Liver (tissue), 9 donors: Measurements from ENCODE around the gene PDLIM5. TPM values are rescaled to one million over a fixed set of nuclear protein-coding genes. Genes with fewer than 3 reads are reported as not detected.

Source experiments
- DNase-seq: peaks from one replicate; pipeline ENCODE4 v3.0.0-alpha.2; 2017; ENCODE audit warnings: low spot score
- H3K27ac ChIP-seq, 2 donors: one replicate each; pipeline ENCODE4 v1.7.0; 2013; ENCODE audit warnings: inconsistent platforms in 2 of 2, low read length in 2 of 2, control low read depth in 1 of 2, low read depth in 1 of 2, mild to moderate bottlenecking in 1 of 2
- H3K27me3 ChIP-seq, 4 donors: one replicate each; pipeline versions ENCODE4 v1.6.1 to v1.7.0; 2013; ENCODE audit warnings: low read length in 3 of 4, inconsistent platforms in 1 of 4, mild to moderate bottlenecking in 1 of 4, moderate library complexity in 1 of 4; ENCODE audit not compliant: control insufficient read depth in 4 of 4, insufficient read depth in 4 of 4
- H3K36me3 ChIP-seq, 4 donors: one replicate each; pipeline versions ENCODE4 v1.6.1 to v1.7.0; 2013; ENCODE audit warnings: low read length in 3 of 4, mild to moderate bottlenecking in 3 of 4, low read depth in 1 of 4, moderate library complexity in 1 of 4; ENCODE audit not compliant: control insufficient read depth in 4 of 4, insufficient read depth in 3 of 4
- H3K4me1 ChIP-seq, 4 donors: one replicate each; pipeline versions ENCODE4 v1.6.1 to v1.7.0; 2013; ENCODE audit warnings: low read length in 3 of 4, mild to moderate bottlenecking in 3 of 4, moderate library complexity in 1 of 4; ENCODE audit not compliant: control insufficient read depth in 4 of 4, insufficient read depth in 4 of 4
- H3K4me3 ChIP-seq, 3 donors: one replicate each; pipeline versions ENCODE4 v1.6.1 to v1.7.0; 2013; ENCODE audit warnings: low read length in 3 of 3, control low read depth in 1 of 3, low read depth in 1 of 3, mild to moderate bottlenecking in 1 of 3
- H3K9ac ChIP-seq, 2 donors: one replicate each; pipeline ENCODE4 v1.7.0; 2013; ENCODE audit warnings: low read length in 2 of 2, mild to moderate bottlenecking in 2 of 2, moderate library complexity in 2 of 2, control low read depth in 1 of 2, low read depth in 1 of 2
- H3K9me3 ChIP-seq, 4 donors: one replicate each; pipeline versions ENCODE4 v1.6.1 to v1.7.0; 2013; ENCODE audit warnings: low read length in 3 of 4; ENCODE audit not compliant: control insufficient read depth in 4 of 4
- CTCF ChIP-seq: fragments of 150-350 bp; IDR thresholded peaks from 2 replicates; pipeline ENCODE4 v1.5.1; 2017; ENCODE audit warnings: improper control_type of control experiment, low read depth, low read length; ENCODE audit not compliant: missing input control
- EGR1 ChIP-seq, 2 donors: IDR thresholded peaks; 2 replicates each; pipeline ENCODE4 v1.6.1; 2016 to 2018; ENCODE audit warnings: antibody characterized with exemption in 2 of 2, low read depth in 2 of 2
- FOXA1 ChIP-seq: IDR thresholded peaks from 2 replicates; pipeline ENCODE4 v1.6.1; 2016; ENCODE audit warnings: antibody characterized with exemption
- FOXA2 ChIP-seq: IDR thresholded peaks from 2 replicates; pipeline ENCODE4 v1.6.1; 2016; ENCODE audit warnings: antibody characterized with exemption
- GABPA ChIP-seq, 2 donors: IDR thresholded peaks in 1 of 2; conservative IDR thresholded peaks in 1 of 2; 2 replicates each; pipeline ENCODE4 v1.6.1; 2016; ENCODE audit warnings: antibody characterized with exemption in 2 of 2, mild to moderate bottlenecking in 1 of 2, moderate library complexity in 1 of 2
- HNF4A ChIP-seq, 2 donors: conservative IDR thresholded peaks; 2 replicates each; pipeline ENCODE4 v1.6.1; 2016; ENCODE audit warnings: antibody characterized with exemption in 2 of 2, mild to moderate bottlenecking in 2 of 2
- HNF4G ChIP-seq: IDR thresholded peaks from 2 replicates; pipeline ENCODE4 v1.6.1; 2016; ENCODE audit warnings: antibody characterized with exemption
- JUND ChIP-seq, 2 donors: IDR thresholded peaks; 2 replicates each; pipeline ENCODE4 v1.6.1; 2016; ENCODE audit warnings: antibody characterized with exemption in 2 of 2
- MAX ChIP-seq: IDR thresholded peaks from 2 replicates; pipeline ENCODE4 v1.6.1; 2016; ENCODE audit warnings: antibody characterized with exemption
- NR2F2 ChIP-seq: IDR thresholded peaks from 2 replicates; pipeline ENCODE4 v1.6.1; 2016; ENCODE audit warnings: antibody characterized with exemption
- RAD21 ChIP-seq, 2 donors: IDR thresholded peaks; 2 replicates each; pipeline ENCODE4 v1.6.1; 2016; ENCODE audit warnings: antibody characterized with exemption in 2 of 2, mild to moderate bottlenecking in 2 of 2
- REST ChIP-seq: IDR thresholded peaks from 2 replicates; pipeline ENCODE4 v1.6.1; 2016; ENCODE audit warnings: antibody characterized with exemption, mild to moderate bottlenecking
- RXRA ChIP-seq, 2 donors: IDR thresholded peaks; 2 replicates each; pipeline ENCODE4 v1.6.1; 2017 to 2018; ENCODE audit warnings: antibody characterized with exemption in 2 of 2, mild to moderate bottlenecking in 1 of 2
- SP1 ChIP-seq: IDR thresholded peaks from 2 replicates; pipeline ENCODE4 v1.6.1; 2018; ENCODE audit warnings: antibody characterized with exemption, mild to moderate bottlenecking
- TAF1 ChIP-seq: conservative IDR thresholded peaks from 2 replicates; pipeline ENCODE4 v1.6.1; 2016; ENCODE audit warnings: antibody characterized with exemption, mild to moderate bottlenecking
- YY1 ChIP-seq: IDR thresholded peaks from 2 replicates; pipeline ENCODE4 v1.6.1; 2016; ENCODE audit warnings: antibody characterized with exemption, mild to moderate bottlenecking
- ZBTB33 ChIP-seq: IDR thresholded peaks from 2 replicates; pipeline ENCODE4 v1.6.1; 2016; ENCODE audit warnings: antibody characterized with exemption
- WGBS: extraction: QIAGEN DNeasy Blood & Tissue Kit; methylation state at CpG from one replicate; pipeline ENCODE4 v1.1.7; 2013; 5-methylcytosine and 5-hydroxymethylcytosine counted together
- polyA plus RNA-seq, 2 donors: library from polyadenylated mRNA; stranded (reverse) in 1 of 2; unstranded in 1 of 2; fragments of 200-250 nt in 1 of 2; fragments of >200 nt in 1 of 2; fragmentation: Nextera tagmentation in 1 of 2; extraction: Ambion mirVana in 1 of 2; gene quantifications; one replicate each; pipeline versions ENCODE4 v1.2.1 to v1.2.3, GENCODE V29; 2013 to 2015
- total RNA-seq, 2 donors: library from RNA; depleted of rRNA; stranded (reverse); fragments of >200 nt; gene quantifications; one replicate each; pipeline ENCODE4 v1.2.3, GENCODE V29; 2014
- TF ChIP-seq, protein P1 (sequence below): IDR thresholded peaks from 2 replicates; pipeline ENCODE4 v1.6.1; 2016; ENCODE audit warnings: antibody characterized with exemption
- donor health status: healthy.
- donor health status: healthy.
- donor health status: healthy.
- donor health status: healthy.
- donor health status: healthy.

PDLIM5 gene
- total and polyA plus RNA-seq, 4 donors: 19.1 to 114 (median 67.8) TPM

GRCh38 chr4:94491322-94491721, 39.6 kb downstream of the PDLIM5 start:
- no peak for DNase-seq
- Histone ChIP-seq H3K4me1 (peaks cover 0 to 4% (median 0%) of the 10 kb centered on the region in 4 donors), H3K27ac (no peak overlapping the region), H3K9ac (no peak overlapping the region), H3K27me3 (no peaks in the 10 kb centered on the region), H3K4me3 (no peak overlapping the region), H3K36me3 (no peaks in the 10 kb centered on the region), H3K9me3 (no peaks in the 10 kb centered on the region)
- no peak for TF ChIP-seq EGR1 (IDR thresholded peaks at IDR 0.05; ENCODE audit: low read depth in 2 of 2)
- no peak for TF ChIP-seq RAD21 (IDR thresholded peaks at IDR 0.05)
- TF ChIP-seq HNF4A (conservative IDR thresholded peaks at IDR 0.05): no peak
- TF ChIP-seq ZBTB33: no peak
- no peak for TF ChIP-seq CTCF
- no peak for TF ChIP-seq YY1
- no peak for TF ChIP-seq GABPA (IDR thresholded peaks at IDR 0.05 in 1 of 2, conservative IDR thresholded peaks at IDR 0.05 in 1 of 2)
- TF ChIP-seq SP1: no peak
- no peak for TF ChIP-seq FOXA2
- no peak for TF ChIP-seq JUND (IDR thresholded peaks at IDR 0.05)
- TF ChIP-seq TAF1: no peak
- WGBS: 80% methylated on average over 2 of the region's 2 CpGs

GRCh38 chr4:94495408-94495807, 43.7 kb downstream of the PDLIM5 start:
- WGBS: 97% methylated on average over 2 of the region's 2 CpGs
- Histone ChIP-seq H3K27ac (no peak overlapping the region), H3K36me3 (peaks cover 0 to 3% (median 0%) of the 10 kb centered on the region in 4 donors), H3K9me3 (no peaks in the 10 kb centered on the region), H3K9ac (no peak overlapping the region), H3K4me1 (peaks cover 0 to 4% (median 0%) of the 10 kb centered on the region in 4 donors), H3K4me3 (no peak overlapping the region), H3K27me3 (no peaks in the 10 kb centered on the region)
- TF ChIP-seq GABPA (IDR thresholded peaks at IDR 0.05 in 1 of 2, conservative IDR thresholded peaks at IDR 0.05 in 1 of 2) (no peak), YY1 (no peak), FOXA1 (no peak), MAX (no peak), RAD21 (IDR thresholded peaks at IDR 0.05) (no peak), REST (no peak), CTCF (no peak), ZBTB33 (no peak), JUND (IDR thresholded peaks at IDR 0.05) (no peak), NR2F2 (no peak), SP1 (no peak), RXRA (IDR thresholded peaks at IDR 0.05) (no peak), FOXA2 (no peak), EGR1 (IDR thresholded peaks at IDR 0.05; ENCODE audit: low read depth in 2 of 2) (no peak), HNF4G (no peak), TAF1 (no peak), HNF4A (conservative IDR thresholded peaks at IDR 0.05) (no peak)
- TF ChIP-seq, protein P1, sequence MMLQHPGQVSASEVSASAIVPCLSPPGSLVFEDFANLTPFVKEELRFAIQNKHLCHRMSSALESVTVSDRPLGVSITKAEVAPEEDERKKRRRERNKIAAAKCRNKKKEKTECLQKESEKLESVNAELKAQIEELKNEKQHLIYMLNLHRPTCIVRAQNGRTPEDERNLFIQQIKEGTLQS: no peak
- no peak for DNase-seq
